A549 (cell line): ENCODE measurements around the gene TPCN2. TPM values are rescaled to one million over a fixed set of nuclear protein-coding genes. Genes with fewer than 3 reads are reported as not detected.

Source experiments
- ATAC-seq, 2 experiments: fragments of 200-7000 bp in 1 of 2; fragments of >200 bp in 1 of 2; cut with Nextera tagmentation in 1 of 2; cut with Tn5 transposase in 1 of 2; 3 replicates each; pipeline versions ENCODE4 v1.8.0 to v1.9.1; 2018 to 2020; ENCODE audit warnings: mild to moderate bottlenecking in 1 of 2, moderate library complexity in 1 of 2
- CTCF ChIA-PET: fragments of 300-600 bp; sonication (Branson Sonifier 250); formaldehyde crosslinking; extraction: SDS; loops from one replicate; lab custom pipeline; 2021; ENCODE audit warnings: antibody characterized with exemption, inconsistent platforms; lab: Yijun Ruan, JAX
- POLR2A ChIA-PET: fragments of 350-600 bp; formaldehyde crosslinking; extraction: SDS; loops from one replicate; lab custom pipeline; 2021; ENCODE audit warnings: antibody characterized with exemption, inconsistent platforms; lab: Yijun Ruan, JAX
- DNase-seq, 2 experiments: peaks; one replicate each; pipeline versions ENCODE4 v3.0.0 to v3.0.0-alpha.2; 2011 to 2016; ENCODE audit warnings: low read depth in 1 of 2, low spot score in 1 of 2
- FAIRE-seq: peaks from 2 replicates; lab custom pipeline; 2011; peaks lifted over from hg19 to GRCh38; lab: Jason Lieb, UNC
- H3K27ac ChIP-seq, 2 experiments: fragments of >200 bp; sonication (Bioruptor Twin); formaldehyde crosslinking; 3 replicates each; pipeline ENCODE4 v1.5.1; 2016 to 2017
- H3K4me1 ChIP-seq: fragments of >200 bp; sonication (Bioruptor Twin); formaldehyde crosslinking; 3 replicates; pipeline ENCODE4 v1.6.1; 2016
- H3K4me2 ChIP-seq: fragments of >200 bp; sonication (Bioruptor Twin); formaldehyde crosslinking; 3 replicates; pipeline ENCODE4 v1.6.1; 2016
- H3K4me3 ChIP-seq: fragments of >200 bp; sonication (Bioruptor Twin); formaldehyde crosslinking; 3 replicates; pipeline ENCODE4 v1.5.1; 2016
- H3K9me3 ChIP-seq: fragments of >200 bp; sonication (Bioruptor Twin); formaldehyde crosslinking; 3 replicates; pipeline ENCODE4 v1.6.1; 2016
- BCL3 ChIP-seq: fragments of >200 bp; sonication (Bioruptor Twin); formaldehyde crosslinking; IDR thresholded peaks from 3 replicates; pipeline ENCODE4 v1.6.1; 2016
- CBX2 ChIP-seq: fragments of 200-600 bp; sonication (generic); IDR thresholded peaks from 2 replicates; pipeline ENCODE4 v1.6.1; 2016; ENCODE audit warnings: low read depth, mild to moderate bottlenecking, borderline replicate concordance
- CTCF ChIP-seq: fragments of >200 bp; sonication (Bioruptor Twin); formaldehyde crosslinking; IDR thresholded peaks from 3 replicates; pipeline ENCODE4 v1.5.1; 2016
- FOSB ChIP-seq: fragments of 250-450 bp; sonication (Bioruptor Pico); IDR thresholded peaks from 2 replicates; pipeline ENCODE4 v1.5.0; 2020; ENCODE audit warnings: mild to moderate bottlenecking, moderate library complexity
- FOSL2 ChIP-seq, 2 experiments: fragments of 450-650 bp in 1 of 2; fragments of >200 bp in 1 of 2; sonication (Bioruptor Twin) in 1 of 2; formaldehyde crosslinking; IDR thresholded peaks; 2 replicates each; pipeline versions ENCODE4 v1.5.0 to v1.6.1; 2016 to 2020; ENCODE audit warnings: mild to moderate bottlenecking in 1 of 2, moderate library complexity in 1 of 2
- HDAC2 ChIP-seq: fragments of 200-600 bp; sonication (generic); IDR thresholded peaks from 2 replicates; pipeline ENCODE4 v1.6.1; 2016
- HOXA7 ChIP-seq: fragments of 250-450 bp; sonication (Bioruptor Pico); IDR thresholded peaks from 2 replicates; pipeline ENCODE4 v1.5.0; 2020; ENCODE audit warnings: mild to moderate bottlenecking, moderate library complexity
- HOXB13 ChIP-seq: fragments of 250-450 bp; sonication (Bioruptor Pico); IDR thresholded peaks from 2 replicates; pipeline ENCODE4 v1.5.0; 2020; ENCODE audit warnings: low read depth, mild to moderate bottlenecking, moderate library complexity
- JUN ChIP-seq, 2 experiments: fragments of >200 bp; sonication (Bioruptor Twin); formaldehyde crosslinking; IDR thresholded peaks; 2 replicates in 1 of 2; 3 replicates in 1 of 2; pipeline ENCODE4 v1.6.1; 2016 to 2017
- KDM5A ChIP-seq: fragments of 200-600 bp; sonication (generic); IDR thresholded peaks from 2 replicates; pipeline ENCODE4 v1.6.1; 2016; ENCODE audit warnings: antibody characterized with exemption, mild to moderate bottlenecking
- NFE2L2 ChIP-seq: fragments of 150-350 bp; conservative IDR thresholded peaks from 2 replicates; pipeline ENCODE4 v1.6.1; 2014; ENCODE audit warnings: low read length
- POLR2AphosphoS2 ChIP-seq: conservative IDR thresholded peaks from 2 replicates; pipeline ENCODE4 v1.6.1; 2012; ENCODE audit warnings: low read length, improper control_type of control experiment, inconsistent platforms
- REST ChIP-seq: fragments of 200-600 bp; sonication (generic); IDR thresholded peaks from 2 replicates; pipeline ENCODE4 v1.6.1; 2016; ENCODE audit warnings: antibody characterized with exemption, mild to moderate bottlenecking, moderate library complexity
- RFX5 ChIP-seq: fragments of 450-650 bp; IDR thresholded peaks from 2 replicates; pipeline ENCODE4 v1.7.1; 2014; ENCODE audit warnings: antibody characterized with exemption, mild to moderate bottlenecking, moderate library complexity
- TP53 ChIP-seq: fragments of 250-450 bp; sonication (Bioruptor Pico); IDR thresholded peaks from 2 replicates; pipeline ENCODE4 v1.5.0; 2021; ENCODE audit warnings: mild to moderate bottlenecking, moderate library complexity
- ZFP36 ChIP-seq: fragments of 450-650 bp; IDR thresholded peaks from 2 replicates; pipeline ENCODE4 v1.6.1; 2014; ENCODE audit warnings: borderline replicate concordance; ENCODE audit not compliant: partially characterized antibody
- ZSCAN20 ChIP-seq: fragments of 250-450 bp; sonication (Bioruptor Pico); IDR thresholded peaks from 2 replicates; pipeline ENCODE4 v1.8.0; 2022; ENCODE audit warnings: mild to moderate bottlenecking, moderate library complexity
- WGBS: methylation state at CpG from one replicate; pipeline ENCODE4 v1.1.6; 2017; ENCODE audit errors: missing lambda C conversion rate; 5-methylcytosine and 5-hydroxymethylcytosine counted together
- polyA plus RNA-seq, 4 experiments: library from polyadenylated mRNA; depleted of rRNA in 3 of 4; stranded (reverse); fragments of >200 nt; fragmentation: RNase III in 1 of 4; extraction: RNeasy Plus Mini Kit Qiagen cat#74134 plus additional on column Dnase treatment in 1 of 4; gene quantifications; 2 replicates in 3 of 4; 3 replicates in 1 of 4; pipeline ENCODE4 v1.2.3, GENCODE V29; 2011 to 2017

TPCN2 gene
- polyA plus RNA-seq, 2 of the 4 experiments (the other 2 are of a cell fraction): 8.1 to 8.8 TPM

GRCh38 chr11:69153661-69154060, 104.9 kb downstream of the TPCN2 start:
- H3K27ac ChIP-seq: no peak overlapping the region
- no peak overlapping the region for H3K4me3 ChIP-seq
- TF ChIP-seq HDAC2: no peak
- DNase-seq (no peak), ATAC-seq (no peak), FAIRE-seq (no peak)
- H3K4me1 ChIP-seq: peaks cover 10% of the 10 kb centered on the region; the same call in 2 of the 3 replicates
- H3K9me3 ChIP-seq: peaks cover 9% of the 10 kb centered on the region; the same call in 2 of the 3 replicates
- WGBS: 55% methylated on average over 7 of the region's 7 CpGs
- CTCF ChIA-PET: interaction anchor here (0.6 to 4.2 kb wide), 3 partner anchors 22 to 502 kb away, joined by 3 to 21 read pairs (median 5); no protein-coding TSS in a partner anchor
- POLR2A ChIA-PET: no interaction called here
- H3K4me2 ChIP-seq: no peak overlapping the region

GRCh38 chr11:69154211-69154913, 105.6 kb downstream of the TPCN2 start:
- no peak for DNase-seq
- POLR2A ChIA-PET: no interaction called here
- TF ChIP-seq FOSL2 (IDR thresholded peaks at IDR 0.05): no peak
- TF ChIP-seq FOSL2 (CRISPR knock-in tag; IDR thresholded peaks at IDR 0.05): no peak
- no peak for TF ChIP-seq FOSB (CRISPR knock-in tag)
- TF ChIP-seq JUN (IDR thresholded peaks at IDR 0.05): no peak
- TF ChIP-seq KDM5A: no peak
- TF ChIP-seq BCL3: no peak
- no peak for TF ChIP-seq NFE2L2
- TF ChIP-seq POLR2AphosphoS2: no peak
- TF ChIP-seq ZFP36: no peak
- TF ChIP-seq CBX2: no peak
- TF ChIP-seq, all 56 proteins: peak for 0
- Histone ChIP-seq H3K27ac (no peak overlapping the region), H3K4me3 (no peak overlapping the region), H3K9me3 (peaks cover 7% of the 10 kb centered on the region; the same call in 2 of the 3 replicates), H3K4me1 (peaks cover 10% of the 10 kb centered on the region; the same call in 2 of the 3 replicates), H3K4me2 (no peak overlapping the region)
- ATAC-seq (no peak), FAIRE-seq (no peak)
- 87% methylated on average over 15 of the region's 21 CpGs for WGBS
- CTCF ChIA-PET: interaction anchor here (0.6 to 4.2 kb wide), 3 partner anchors 9 to 502 kb away, joined by 3 to 21 read pairs (median 5); no protein-coding TSS in a partner anchor

- DNase-seq (no peak), FAIRE-seq (no peak), ATAC-seq (no peak)
- Histone ChIP-seq H3K27ac (no peak overlapping the region), H3K4me1 (peaks cover 10% of the 10 kb centered on the region; the same call in 2 of the 3 replicates), H3K9me3 (peaks cover 7% of the 10 kb centered on the region; the same call in 2 of the 3 replicates), H3K4me3 (no peak overlapping the region), H3K4me2 (no peak overlapping the region)
- no peak for TF ChIP-seq ZSCAN20
- 89% methylated on average over 10 of the region's 10 CpGs for WGBS
- ChIA-PET CTCF (interaction anchor here (1.2 to 4.2 kb wide), 2 partner anchors 9 to 23 kb away, joined by 3 to 21 read pairs; no protein-coding TSS in a partner anchor), POLR2A (no interaction called here)
Observed at GRCh38 chr11:69154938-69155301, 106.2 kb downstream of the TPCN2 start.

- Histone ChIP-seq H3K4me3 (no peak within 1 kb of the TSS), H3K4me1 (peaks cover 10% of the 10 kb centered on the region; the same call in 2 of the 3 replicates), H3K9me3 (peaks cover 2% of the 10 kb centered on the region; the same call in 1 of the 3 replicates), H3K4me2 (peak within 1 kb of the TSS; percentile 42; the same call in 2 of the 3 replicates), H3K27ac (peak within 1 kb of the TSS in 1 of 2 experiments; percentile 55; a peak in 4 of 6 replicates)
- TF ChIP-seq HOXB13 (no peak), ZSCAN20 (no peak), HOXA7 (CRISPR knock-in tag) (no peak), REST (no peak), CTCF (no peak), TP53 (CRISPR knock-in tag) (no peak), RFX5 (no peak)
- 91% methylated on average over 21 of the region's 32 CpGs for WGBS
- peak in 1 of 2 experiments; percentile 31; a peak in 1 of 6 replicates for ATAC-seq
- ChIA-PET POLR2A (no interaction called here), CTCF (interaction anchor here (1.1 to 4.2 kb wide), 5 partner anchors 10 to 54 kb away, joined by 3 to 21 read pairs (median 5); no protein-coding TSS in a partner anchor)
- no peak for DNase-seq
- FAIRE-seq: no peak
Observed at GRCh38 chr11:69155302-69156234, 106.8 kb downstream of the TPCN2 start, which contains the start of gene SMIM38. Gene SMIM38 (plus strand): TSS chr11:69155935. CDS start chr11:69157847, 1,912 bp downstream.
